Measurements from ENCODE around the gene BTBD7.
A peak's percentile ranks its signal among the peaks of the same experiment; 100 is the strongest.
"Not testable (repeated sequence)": the region's sequence is repeated elsewhere in the genome, so short reads cannot be mapped to it uniquely, and the experiment has no call there.

Gene BTBD7

GRCh38 chr14:93245764-93246420, 86.9 kb downstream of the BTBD7 start:
- no peak for DNase-seq

GRCh38 chr14:93240678-93241000, 92.2 kb downstream of the BTBD7 start:
- DNase-seq = no peak

GRCh38 chr14:93239869-93240677, 92.8 kb downstream of the BTBD7 start:
- DNase-seq = no peak

- no peak for DNase-seq
Observed at GRCh38 chr14:93234798-93235197, 98.0 kb downstream of the BTBD7 start.

- DNase-seq = not testable (repeated sequence)
Observed at GRCh38 chr14:93233078-93233477, 99.8 kb downstream of the BTBD7 start.

GRCh38 chr14:93232159-93232558, 100.7 kb downstream of the BTBD7 start:
- no peak for DNase-seq

- DNase-seq = no peak
Observed at GRCh38 chr14:93231129-93231979, 101.5 kb downstream of the BTBD7 start.

GRCh38 chr14:93230539-93230938, 102.3 kb downstream of the BTBD7 start:
- no peak for DNase-seq

- DNase-seq = no peak
Observed at GRCh38 chr14:93228550-93228949, 104.3 kb downstream of the BTBD7 start.

- no peak for DNase-seq
Observed at GRCh38 chr14:93223565-93223964, 109.3 kb downstream of the BTBD7 start.

GRCh38 chr14:93220509-93220908, 112.3 kb downstream of the BTBD7 start:
- DNase-seq = no peak

GRCh38 chr14:93219103-93219726, 113.6 kb downstream of the BTBD7 start:
- DNase-seq = peak; percentile 56 to 71

- no peak for DNase-seq
Observed at GRCh38 chr14:93214598-93214997, 118.2 kb downstream of the BTBD7 start.

GRCh38 chr14:93212432-93212831, 120.4 kb downstream of the BTBD7 start:
- DNase-seq = no peak

- DNase-seq = peak; percentile 15 to 29
Observed at GRCh38 chr14:93207468-93208308, 125.1 kb downstream of the BTBD7 start.

GRCh38 chr14:93206793-93207467, 125.9 kb downstream of the BTBD7 start, which contains the start of the genes GON7 and UBR7:
TSS of gene GON7 (minus strand) at chr14:93207065. CDS start at chr14:93207037, 28 bp downstream.
TSS of gene UBR7 (plus strand) at chr14:93207256. CDS start at chr14:93207292, 36 bp downstream.
- DNase-seq = peak; percentile 85 to 89

- no peak for DNase-seq
Observed at GRCh38 chr14:93201155-93201704, 131.6 kb downstream of the BTBD7 start.

GRCh38 chr14:93200553-93200952, 132.3 kb downstream of the BTBD7 start:
- no peak for DNase-seq

GRCh38 chr14:93199031-93199430, 133.8 kb downstream of the BTBD7 start:
- no peak for DNase-seq

GRCh38 chr14:93195316-93195999, 137.4 kb downstream of the BTBD7 start:
- no peak for DNase-seq
